ENCODE data around the gene KLHL29. TPM values are rescaled to one million over a fixed set of nuclear protein-coding genes. Genes with fewer than 3 reads are reported as not detected.

KLHL29 gene
- total RNA-seq, 1 donor from 2014 or later = 4.4 TPM

- DNase-seq (ENCODE audit: low spot score, unreplicated experiment) = no peak
- H3K27ac Mint-ChIP-seq = no peak overlapping the region
- no peak for TF ChIP-seq CTCF (IDR thresholded peaks at IDR 0.05; ENCODE audit: unreplicated experiment)
- H3K36me3 Mint-ChIP-seq (ENCODE audit: insufficient read depth) = peaks cover 21% of the 10 kb centered on the region
- H3K27me3 Mint-ChIP-seq = no peaks in the 10 kb centered on the region
- no peak overlapping the region for H3K4me3 Mint-ChIP-seq (ENCODE audit: low read depth)
- H3K9me3 Mint-ChIP-seq (ENCODE audit: low read depth) = no peaks in the 10 kb centered on the region
- H3K4me1 Mint-ChIP-seq (ENCODE audit: low read depth) = no peaks in the 10 kb centered on the region
Observed at GRCh38 chr2:23753291-23754010, 368.5 kb downstream of the KLHL29 start.

- Mint-ChIP-seq H3K4me1 (ENCODE audit: low read depth) (no peaks in the 10 kb centered on the region), H3K36me3 (ENCODE audit: insufficient read depth) (peaks cover 21% of the 10 kb centered on the region), H3K27ac (no peak overlapping the region), H3K9me3 (ENCODE audit: low read depth) (no peaks in the 10 kb centered on the region), H3K4me3 (ENCODE audit: low read depth) (no peak overlapping the region), H3K27me3 (no peaks in the 10 kb centered on the region)
- no peak for TF ChIP-seq CTCF (IDR thresholded peaks at IDR 0.05; ENCODE audit: unreplicated experiment)
- no peak for DNase-seq (ENCODE audit: low spot score, unreplicated experiment)
Observed at GRCh38 chr2:23754970-23755369, 370.0 kb downstream of the KLHL29 start.

- H3K9me3 Mint-ChIP-seq (ENCODE audit: low read depth) = no peaks in the 10 kb centered on the region
- H3K4me1 Mint-ChIP-seq (ENCODE audit: low read depth) = no peaks in the 10 kb centered on the region
- H3K27me3 Mint-ChIP-seq = no peaks in the 10 kb centered on the region
- H3K27ac Mint-ChIP-seq = no peak overlapping the region
- no peak for DNase-seq (ENCODE audit: low spot score, unreplicated experiment)
- peaks cover 21% of the 10 kb centered on the region for H3K36me3 Mint-ChIP-seq (ENCODE audit: insufficient read depth)
- H3K4me3 Mint-ChIP-seq (ENCODE audit: low read depth) = no peak overlapping the region
- no peak for TF ChIP-seq CTCF (IDR thresholded peaks at IDR 0.05; ENCODE audit: unreplicated experiment)
Observed at GRCh38 chr2:23756593-23757292, 371.8 kb downstream of the KLHL29 start.

GRCh38 chr2:23757686-23758433 lies 372.9 kb downstream of the KLHL29 start:
- Mint-ChIP-seq H3K9me3 (ENCODE audit: low read depth) (no peaks in the 10 kb centered on the region), H3K4me1 (ENCODE audit: low read depth) (peaks cover 2% of the 10 kb centered on the region), H3K36me3 (ENCODE audit: insufficient read depth) (peaks cover 21% of the 10 kb centered on the region), H3K27me3 (no peaks in the 10 kb centered on the region), H3K27ac (no peak overlapping the region), H3K4me3 (ENCODE audit: low read depth) (no peak overlapping the region)
- no peak for TF ChIP-seq CTCF (IDR thresholded peaks at IDR 0.05; ENCODE audit: unreplicated experiment)
- DNase-seq (ENCODE audit: low spot score, unreplicated experiment) = no peak

Measured in progenitor cell of endocrine pancreas (in vitro differentiated cells).